HEK293 (cell line): ENCODE data around the gene OR2T8.

ENCODE experiments used
- CTCF ChIA-PET: fragments of 350-600 bp; formaldehyde crosslinking; extraction: SDS; loops from one replicate; lab custom pipeline; 2021; ENCODE audit warnings: antibody characterized with exemption; lab: Yijun Ruan, JAX
- POLR2A ChIA-PET: fragments of 300-600 bp; formaldehyde crosslinking; extraction: SDS; loops from one replicate; lab custom pipeline; 2020; ENCODE audit warnings: antibody characterized with exemption, inconsistent platforms; lab: Yijun Ruan, JAX
- H3K27ac ChIP-seq: fragments of 200-500 bp; sonication (Bioruptor generic); 2 replicates; pipeline ENCODE4 v1.5.1; 2014; ENCODE audit warnings: low read depth, low read length, control low read depth, inconsistent platforms; ENCODE audit errors: extremely low read depth
- H3K36me3 ChIP-seq, 2 experiments: fragments of 200-500 bp in 1 of 2; sonication (Bioruptor generic) in 1 of 2; 1 replicate in 1 of 2; 2 replicates in 1 of 2; pipeline ENCODE4 v1.5.1; 2014 to 2017; ENCODE audit warnings: inconsistent platforms in 2 of 2, low read length in 2 of 2; ENCODE audit not compliant: control insufficient read depth in 2 of 2, insufficient read depth in 1 of 2
- H3K4me1 ChIP-seq: fragments of 200-500 bp; sonication (Bioruptor generic); 2 replicates; pipeline ENCODE4 v1.5.1; 2014; ENCODE audit warnings: mild to moderate bottlenecking, low read length, inconsistent platforms; ENCODE audit not compliant: control insufficient read depth, insufficient read depth
- H3K4me3 ChIP-seq: 2 replicates; pipeline ENCODE4 v1.5.1; 2011; ENCODE audit warnings: low read depth, mild to moderate bottlenecking, control low read depth, low read length, moderate library complexity
- H3K9me3 ChIP-seq: fragments of 200-500 bp; sonication (Bioruptor generic); 2 replicates; pipeline ENCODE4 v1.5.1; 2014; ENCODE audit warnings: low read depth, low read length, inconsistent platforms; ENCODE audit not compliant: control insufficient read depth, insufficient read depth
- BCL11A ChIP-seq: fragments of 450-650 bp; formaldehyde crosslinking; IDR thresholded peaks from 2 replicates; pipeline ENCODE4 v1.5.1; 2016; ENCODE audit warnings: low read depth, missing biosample characterization, missing genetic modification characterization
- BCL11B ChIP-seq: fragments of 450-650 bp; formaldehyde crosslinking; IDR thresholded peaks from 2 replicates; pipeline ENCODE4 v1.5.1; 2016; ENCODE audit warnings: low read depth, missing biosample characterization, missing genetic modification characterization
- EGR2 ChIP-seq: fragments of 450-650 bp; formaldehyde crosslinking; IDR thresholded peaks from 2 replicates; pipeline ENCODE4 v1.5.1; 2016; ENCODE audit warnings: low read depth, missing biosample characterization, missing genetic modification characterization
- GFI1B ChIP-seq: fragments of 450-650 bp; formaldehyde crosslinking; IDR thresholded peaks from 2 replicates; pipeline ENCODE4 v1.5.1; 2016; ENCODE audit warnings: missing biosample characterization, missing genetic modification characterization
- KLF16 ChIP-seq: fragments of 450-650 bp; formaldehyde crosslinking; IDR thresholded peaks from 2 replicates; pipeline ENCODE4 v1.5.1; 2017; ENCODE audit warnings: missing biosample characterization, missing genetic modification characterization
- ZBTB10 ChIP-seq: fragments of 450-650 bp; formaldehyde crosslinking; IDR thresholded peaks from 2 replicates; pipeline ENCODE4 v1.5.1; 2016; ENCODE audit warnings: missing biosample characterization, missing genetic modification characterization
- ZBTB20 ChIP-seq: fragments of 450-650 bp; formaldehyde crosslinking; IDR thresholded peaks from 2 replicates; pipeline ENCODE4 v1.5.1; 2016; ENCODE audit warnings: missing biosample characterization, missing genetic modification characterization
- ZBTB44 ChIP-seq: fragments of 450-650 bp; IDR thresholded peaks from 2 replicates; pipeline ENCODE4 v1.5.1; 2018; ENCODE audit warnings: missing biosample characterization, mild to moderate bottlenecking, missing genetic modification characterization
- ZBTB48 ChIP-seq: fragments of 450-650 bp; formaldehyde crosslinking; IDR thresholded peaks from 2 replicates; pipeline ENCODE4 v1.5.1; 2016; ENCODE audit warnings: missing biosample characterization, missing genetic modification characterization
- ZBTB7A ChIP-seq: fragments of 450-650 bp; formaldehyde crosslinking; IDR thresholded peaks from 2 replicates; pipeline ENCODE4 v1.5.1; 2016; ENCODE audit warnings: low read depth, missing biosample characterization, missing genetic modification characterization
- ZFHX2 ChIP-seq: fragments of 450-650 bp; formaldehyde crosslinking; conservative IDR thresholded peaks from 2 replicates; pipeline ENCODE4 v1.5.1; 2016; ENCODE audit warnings: missing biosample characterization, missing genetic modification characterization
- ZNF112 ChIP-seq: fragments of 450-650 bp; formaldehyde crosslinking; IDR thresholded peaks from 2 replicates; pipeline ENCODE4 v1.5.0; 2017; ENCODE audit warnings: missing biosample characterization, missing genetic modification characterization
- ZNF121 ChIP-seq: fragments of 450-650 bp; formaldehyde crosslinking; IDR thresholded peaks from 2 replicates; pipeline ENCODE4 v1.5.1; 2016; ENCODE audit warnings: missing biosample characterization, missing genetic modification characterization
- ZNF140 ChIP-seq: fragments of 450-650 bp; formaldehyde crosslinking; IDR thresholded peaks from 2 replicates; pipeline ENCODE4 v1.5.1; 2016; ENCODE audit warnings: missing biosample characterization, missing genetic modification characterization
- ZNF155 ChIP-seq: fragments of 450-650 bp; formaldehyde crosslinking; IDR thresholded peaks from 2 replicates; pipeline ENCODE4 v1.5.1; 2016; ENCODE audit warnings: missing biosample characterization, missing genetic modification characterization
- ZNF202 ChIP-seq: fragments of 450-650 bp; formaldehyde crosslinking; IDR thresholded peaks from 2 replicates; pipeline ENCODE4 v1.5.1; 2016; ENCODE audit warnings: missing biosample characterization, missing genetic modification characterization, borderline replicate concordance
- ZNF23 ChIP-seq: fragments of 450-650 bp; formaldehyde crosslinking; IDR thresholded peaks from 2 replicates; pipeline ENCODE4 v1.5.1; 2016; ENCODE audit warnings: missing biosample characterization, missing genetic modification characterization, borderline replicate concordance
- ZNF394 ChIP-seq: fragments of 450-650 bp; formaldehyde crosslinking; IDR thresholded peaks from 2 replicates; pipeline ENCODE4 v1.5.1; 2016; ENCODE audit warnings: missing biosample characterization, missing genetic modification characterization, mild to moderate bottlenecking, moderate library complexity, borderline replicate concordance
- ZNF473 ChIP-seq: fragments of 450-650 bp; formaldehyde crosslinking; IDR thresholded peaks from 2 replicates; pipeline ENCODE4 v1.5.1; 2017; ENCODE audit warnings: missing biosample characterization, missing genetic modification characterization
- ZNF48 ChIP-seq: fragments of 450-650 bp; formaldehyde crosslinking; IDR thresholded peaks from 2 replicates; pipeline ENCODE4 v1.5.1; 2016; ENCODE audit warnings: missing biosample characterization, missing genetic modification characterization
- ZNF521 ChIP-seq: fragments of 450-650 bp; formaldehyde crosslinking; IDR thresholded peaks from 2 replicates; pipeline ENCODE4 v1.5.1; 2017; ENCODE audit warnings: missing biosample characterization, mild to moderate bottlenecking, missing genetic modification characterization
- ZNF530 ChIP-seq: fragments of 450-650 bp; formaldehyde crosslinking; IDR thresholded peaks from 2 replicates; pipeline ENCODE4 v1.5.1; 2016; ENCODE audit warnings: low read depth, missing biosample characterization, missing genetic modification characterization
- ZNF561 ChIP-seq: fragments of 450-650 bp; IDR thresholded peaks from 2 replicates; pipeline ENCODE4 v1.5.1; 2018; ENCODE audit warnings: missing biosample characterization, missing genetic modification characterization, borderline replicate concordance
- ZNF777 ChIP-seq: fragments of 450-650 bp; formaldehyde crosslinking; IDR thresholded peaks from 2 replicates; pipeline ENCODE4 v1.5.1; 2017; ENCODE audit warnings: missing biosample characterization, missing genetic modification characterization, borderline replicate concordance
- ZNF843 ChIP-seq: fragments of 450-650 bp; formaldehyde crosslinking; IDR thresholded peaks from 2 replicates; pipeline ENCODE4 v1.5.1; 2016; ENCODE audit warnings: missing biosample characterization, missing genetic modification characterization
- TF ChIP-seq, protein P1 (sequence below): fragments of 450-650 bp; formaldehyde crosslinking; IDR thresholded peaks from 2 replicates; pipeline ENCODE4 v1.5.1; 2017; ENCODE audit warnings: missing biosample characterization, missing genetic modification characterization

Gene OR2T8

DNA sequence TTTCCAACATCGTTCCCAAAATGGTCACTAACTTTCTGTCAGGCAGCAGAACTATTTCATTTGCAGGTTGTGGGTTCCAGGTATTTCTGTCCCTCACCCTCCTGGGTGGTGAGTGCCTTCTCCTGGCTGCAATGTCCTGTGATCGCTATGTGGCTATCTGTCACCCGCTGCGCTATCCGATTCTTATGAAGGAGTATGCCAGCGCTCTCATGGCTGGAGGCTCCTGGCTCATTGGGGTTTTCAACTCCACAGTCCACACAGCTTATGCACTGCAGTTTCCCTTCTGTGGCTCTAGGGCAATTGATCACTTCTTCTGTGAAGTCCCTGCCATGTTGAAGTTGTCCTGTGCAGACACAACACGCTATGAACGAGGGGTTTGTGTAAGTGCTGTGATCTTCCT is 13.9 kb downstream of the OR2T8 start:
- TF ChIP-seq ZBTB44 (tag by site-specific recombination), result no peak
- TF ChIP-seq ZNF23 (tag by site-specific recombination), result no peak
- no peak for TF ChIP-seq ZBTB7A
- TF ChIP-seq ZNF473 (tag by site-specific recombination), result no peak
- TF ChIP-seq ZNF530, result no peak
- no peak for TF ChIP-seq BCL11B (tag by site-specific recombination)
- TF ChIP-seq ZNF521 (tag by site-specific recombination), result no peak
- no peak for TF ChIP-seq ZFHX2 (tag by site-specific recombination)
- no peak for TF ChIP-seq ZBTB20
- TF ChIP-seq ZNF394, result no peak
- no peak for TF ChIP-seq ZNF140 (tag by site-specific recombination)
- no peak for TF ChIP-seq ZNF121
- no peak for TF ChIP-seq ZNF843 (tag by site-specific recombination)
- no peak for TF ChIP-seq ZBTB48 (tag by site-specific recombination)
- TF ChIP-seq, protein P1, sequence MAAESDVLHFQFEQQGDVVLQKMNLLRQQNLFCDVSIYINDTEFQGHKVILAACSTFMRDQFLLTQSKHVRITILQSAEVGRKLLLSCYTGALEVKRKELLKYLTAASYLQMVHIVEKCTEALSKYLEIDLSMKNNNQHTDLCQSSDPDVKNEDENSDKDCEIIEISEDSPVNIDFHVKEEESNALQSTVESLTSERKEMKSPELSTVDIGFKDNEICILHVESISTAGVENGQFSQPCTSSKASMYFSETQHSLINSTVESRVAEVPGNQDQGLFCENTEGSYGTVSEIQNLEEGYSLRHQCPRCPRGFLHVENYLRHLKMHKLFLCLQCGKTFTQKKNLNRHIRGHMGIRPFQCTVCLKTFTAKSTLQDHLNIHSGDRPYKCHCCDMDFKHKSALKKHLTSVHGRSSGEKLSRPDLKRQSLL (tag by site-specific recombination), result no peak
- H3K4me1 ChIP-seq, result no peaks in the 10 kb centered on the region
- ChIA-PET CTCF (no interaction called here), POLR2A (no interaction called here)
- no peak overlapping the region for H3K27ac ChIP-seq
- H3K36me3 ChIP-seq, result no peaks in the 10 kb centered on the region
- H3K9me3 ChIP-seq, result no peaks in the 10 kb centered on the region
- H3K4me3 ChIP-seq, result no peak overlapping the region

- H3K4me1 ChIP-seq, result no peaks in the 10 kb centered on the region
- ChIA-PET POLR2A (no interaction called here), CTCF (no interaction called here)
- H3K4me3 ChIP-seq, result no peak overlapping the region
- no peaks in the 10 kb centered on the region for H3K36me3 ChIP-seq
- no peak for TF ChIP-seq ZNF561
- TF ChIP-seq ZNF48 (tag by site-specific recombination), result no peak
- TF ChIP-seq GFI1B (tag by site-specific recombination), result no peak
- TF ChIP-seq ZNF777 (tag by site-specific recombination), result no peak
- TF ChIP-seq ZNF155, result no peak
- no peak for TF ChIP-seq KLF16 (tag by site-specific recombination)
- no peak for TF ChIP-seq ZNF202 (tag by site-specific recombination)
- no peak for TF ChIP-seq EGR2 (tag by site-specific recombination)
- TF ChIP-seq ZBTB10 (tag by site-specific recombination), result no peak
- no peak for TF ChIP-seq ZNF112 (tag by site-specific recombination)
- no peak for TF ChIP-seq BCL11A
- no peaks in the 10 kb centered on the region for H3K9me3 ChIP-seq
- no peak overlapping the region for H3K27ac ChIP-seq
These were observed 15.7 kb downstream of the OR2T8 start for GRCh38 chr1:247935781-247936180.
